ENCODE results near the gene KISS1.

DNA sequence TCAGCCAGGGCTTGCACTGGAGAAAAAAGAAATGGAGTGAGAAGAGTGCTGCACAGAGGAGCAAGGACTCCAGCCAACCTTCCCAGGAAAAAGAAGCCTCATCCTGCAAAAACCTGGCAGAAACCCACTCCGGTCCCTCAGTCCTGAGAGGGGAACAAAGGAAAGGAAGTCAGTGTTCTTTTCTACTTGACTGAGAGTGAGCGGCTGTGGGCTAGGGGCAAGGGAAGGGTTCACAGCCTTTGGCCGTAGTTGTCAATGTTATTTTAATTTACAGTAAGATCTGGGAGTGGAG is 26.4 kb upstream of the KISS1 start:
- TF ChIP-seq, protein P1, sequence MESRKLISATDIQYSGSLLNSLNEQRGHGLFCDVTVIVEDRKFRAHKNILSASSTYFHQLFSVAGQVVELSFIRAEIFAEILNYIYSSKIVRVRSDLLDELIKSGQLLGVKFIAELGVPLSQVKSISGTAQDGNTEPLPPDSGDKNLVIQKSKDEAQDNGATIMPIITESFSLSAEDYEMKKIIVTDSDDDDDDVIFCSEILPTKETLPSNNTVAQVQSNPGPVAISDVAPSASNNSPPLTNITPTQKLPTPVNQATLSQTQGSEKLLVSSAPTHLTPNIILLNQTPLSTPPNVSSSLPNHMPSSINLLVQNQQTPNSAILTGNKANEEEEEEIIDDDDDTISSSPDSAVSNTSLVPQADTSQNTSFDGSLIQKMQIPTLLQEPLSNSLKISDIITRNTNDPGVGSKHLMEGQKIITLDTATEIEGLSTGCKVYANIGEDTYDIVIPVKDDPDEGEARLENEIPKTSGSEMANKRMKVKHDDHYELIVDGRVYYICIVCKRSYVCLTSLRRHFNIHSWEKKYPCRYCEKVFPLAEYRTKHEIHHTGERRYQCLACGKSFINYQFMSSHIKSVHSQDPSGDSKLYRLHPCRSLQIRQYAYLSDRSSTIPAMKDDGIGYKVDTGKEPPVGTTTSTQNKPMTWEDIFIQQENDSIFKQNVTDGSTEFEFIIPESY (IDR thresholded peaks at IDR 0.05; ENCODE audit: extremely low read depth, insufficient replicate concordance, low read length) = no peak
- no peak for TF ChIP-seq TCF7L2 (IDR thresholded peaks at IDR 0.05; ENCODE audit: borderline replicate concordance, extremely low read depth, insufficient read depth, insufficient read length)
- TF ChIP-seq ZNF274 (IDR thresholded peaks at IDR 0.05; ENCODE audit: low read depth, low read length) = no peak
